WERI-Rb-1 (cell line): ENCODE measurements around the gene ATP2C2.
"Not testable (repeated sequence)": the region's sequence is repeated elsewhere in the genome, so short reads cannot be mapped to it uniquely, and the experiment has no call there.

Experiments
- DNase-seq: peaks from one replicate; pipeline ENCODE4 v3.0.0-alpha.2; 2020
- H3K27ac ChIP-seq: fragments of 250-450 bp; sonication (Bioruptor Pico); 2 replicates; pipeline ENCODE4 v1.5.1; 2020; ENCODE audit warnings: mild to moderate bottlenecking, moderate library complexity
- H3K27me3 ChIP-seq: fragments of 250-450 bp; sonication (Bioruptor Pico); 2 replicates; pipeline ENCODE4 v1.5.1; 2021; ENCODE audit warnings: mild to moderate bottlenecking, low read depth, moderate library complexity; ENCODE audit not compliant: insufficient read depth, severe bottlenecking
- H3K36me3 ChIP-seq: fragments of 250-450 bp; sonication (Bioruptor Pico); 2 replicates; pipeline ENCODE4 v1.5.1; 2020; ENCODE audit warnings: mild to moderate bottlenecking, moderate library complexity
- H3K4me3 ChIP-seq: 2 replicates; pipeline ENCODE4 v1.5.1; 2011; ENCODE audit warnings: low read depth, mild to moderate bottlenecking, control low read depth, low read length
- H3K9me3 ChIP-seq: fragments of 250-450 bp; sonication (Bioruptor Pico); 2 replicates; pipeline ENCODE4 v1.5.1; 2021; ENCODE audit warnings: mild to moderate bottlenecking, moderate library complexity; ENCODE audit not compliant: severe bottlenecking
- TF ChIP-seq, protein P1 (sequence below): IDR thresholded peaks from 2 replicates; pipeline ENCODE4 v1.5.1; 2011; ENCODE audit warnings: low read depth, mild to moderate bottlenecking, control low read depth, inconsistent platforms, low read length

ATP2C2 gene

DNA sequence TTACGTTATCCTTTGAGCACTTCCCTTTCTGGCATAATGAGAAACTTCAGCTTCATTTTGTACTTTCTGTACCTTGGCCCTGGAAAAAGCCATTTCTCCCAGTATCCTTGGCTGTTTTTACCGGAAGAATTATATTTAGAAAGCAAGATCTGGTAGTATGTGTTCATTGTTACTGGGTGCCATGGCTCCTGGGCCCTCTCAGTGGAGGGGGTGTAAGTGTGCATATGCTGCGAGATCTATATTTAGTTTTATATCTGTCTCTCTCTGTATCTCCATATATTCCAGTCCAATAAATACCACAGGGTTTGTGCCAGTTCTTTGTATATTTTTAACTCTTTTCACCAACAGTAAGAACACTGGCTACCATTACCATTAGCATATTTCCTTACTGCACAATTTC lies 17.7 kb downstream of the ATP2C2 start:
- no peak for DNase-seq
- H3K36me3 ChIP-seq, result no peaks in the 10 kb centered on the region
- no peaks in the 10 kb centered on the region for H3K9me3 ChIP-seq
- no peaks in the 10 kb centered on the region for H3K27me3 ChIP-seq
- H3K27ac ChIP-seq, result no peak overlapping the region
- TF ChIP-seq, protein P1, sequence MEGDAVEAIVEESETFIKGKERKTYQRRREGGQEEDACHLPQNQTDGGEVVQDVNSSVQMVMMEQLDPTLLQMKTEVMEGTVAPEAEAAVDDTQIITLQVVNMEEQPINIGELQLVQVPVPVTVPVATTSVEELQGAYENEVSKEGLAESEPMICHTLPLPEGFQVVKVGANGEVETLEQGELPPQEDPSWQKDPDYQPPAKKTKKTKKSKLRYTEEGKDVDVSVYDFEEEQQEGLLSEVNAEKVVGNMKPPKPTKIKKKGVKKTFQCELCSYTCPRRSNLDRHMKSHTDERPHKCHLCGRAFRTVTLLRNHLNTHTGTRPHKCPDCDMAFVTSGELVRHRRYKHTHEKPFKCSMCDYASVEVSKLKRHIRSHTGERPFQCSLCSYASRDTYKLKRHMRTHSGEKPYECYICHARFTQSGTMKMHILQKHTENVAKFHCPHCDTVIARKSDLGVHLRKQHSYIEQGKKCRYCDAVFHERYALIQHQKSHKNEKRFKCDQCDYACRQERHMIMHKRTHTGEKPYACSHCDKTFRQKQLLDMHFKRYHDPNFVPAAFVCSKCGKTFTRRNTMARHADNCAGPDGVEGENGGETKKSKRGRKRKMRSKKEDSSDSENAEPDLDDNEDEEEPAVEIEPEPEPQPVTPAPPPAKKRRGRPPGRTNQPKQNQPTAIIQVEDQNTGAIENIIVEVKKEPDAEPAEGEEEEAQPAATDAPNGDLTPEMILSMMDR, result no peak
- H3K4me3 ChIP-seq, result no peak overlapping the region

DNA sequence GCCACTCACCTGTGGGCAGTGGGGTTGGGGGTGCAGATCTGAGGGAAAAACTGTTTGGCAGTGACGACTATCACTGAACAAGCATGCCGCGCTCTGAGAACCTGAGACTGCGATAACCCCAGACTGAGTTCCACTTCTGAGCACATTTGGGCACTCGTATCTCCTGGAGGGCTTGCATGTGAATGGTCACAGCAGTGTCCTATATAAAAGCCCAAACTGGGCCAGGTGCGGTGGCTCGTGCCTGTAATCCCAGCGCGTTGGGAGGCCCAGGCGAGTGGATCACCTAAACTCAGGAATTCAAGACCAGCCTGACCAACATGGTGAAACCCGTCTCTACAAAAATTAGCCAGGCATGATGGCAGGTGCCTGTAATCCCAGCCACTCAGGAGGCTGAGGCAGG lies 18.7 kb downstream of the ATP2C2 start:
- TF ChIP-seq, protein P1, result no peak
- no peaks in the 10 kb centered on the region for H3K36me3 ChIP-seq
- no peak overlapping the region for H3K4me3 ChIP-seq
- H3K27me3 ChIP-seq, result no peaks in the 10 kb centered on the region
- no peak overlapping the region for H3K27ac ChIP-seq
- no peaks in the 10 kb centered on the region for H3K9me3 ChIP-seq
- no peak for DNase-seq

DNA sequence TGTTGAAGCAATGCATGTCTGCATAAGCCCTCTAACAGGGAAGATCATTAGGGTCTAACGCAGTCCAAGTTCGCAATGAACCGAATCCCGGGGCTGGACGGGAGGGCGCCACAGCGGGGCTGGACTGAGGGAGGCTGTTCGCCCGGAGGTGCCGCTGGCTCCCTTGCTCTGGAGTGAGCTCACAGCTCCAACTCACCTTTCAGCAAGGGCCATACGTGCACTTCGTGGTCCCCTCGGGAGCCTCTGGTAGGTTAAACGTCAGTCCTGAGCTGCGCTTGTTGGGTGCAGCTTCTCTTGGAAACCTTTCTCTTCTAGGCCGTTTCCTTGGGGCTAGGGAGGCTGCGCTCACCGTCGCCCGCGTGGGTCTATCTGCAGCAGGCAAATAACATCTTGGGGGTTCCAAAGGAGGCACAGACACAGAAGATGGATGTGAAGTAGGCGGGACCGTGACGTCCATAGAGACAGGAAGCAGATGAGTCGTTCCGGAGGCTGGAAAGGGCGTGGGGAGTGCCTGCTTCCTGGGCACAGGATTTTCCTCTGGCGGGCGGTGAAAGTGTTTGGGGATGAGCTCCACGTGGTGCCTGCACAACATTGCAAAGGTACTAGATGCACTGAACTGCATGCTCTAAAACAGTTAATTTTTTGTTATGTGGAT lies 21.9 kb downstream of the ATP2C2 start:
- TF ChIP-seq, protein P1, result no peak
- Histone ChIP-seq H3K4me3 (no peak overlapping the region), H3K27me3 (no peaks in the 10 kb centered on the region), H3K9me3 (no peaks in the 10 kb centered on the region), H3K27ac (no peak overlapping the region), H3K36me3 (no peaks in the 10 kb centered on the region)
- no peak for DNase-seq

DNA sequence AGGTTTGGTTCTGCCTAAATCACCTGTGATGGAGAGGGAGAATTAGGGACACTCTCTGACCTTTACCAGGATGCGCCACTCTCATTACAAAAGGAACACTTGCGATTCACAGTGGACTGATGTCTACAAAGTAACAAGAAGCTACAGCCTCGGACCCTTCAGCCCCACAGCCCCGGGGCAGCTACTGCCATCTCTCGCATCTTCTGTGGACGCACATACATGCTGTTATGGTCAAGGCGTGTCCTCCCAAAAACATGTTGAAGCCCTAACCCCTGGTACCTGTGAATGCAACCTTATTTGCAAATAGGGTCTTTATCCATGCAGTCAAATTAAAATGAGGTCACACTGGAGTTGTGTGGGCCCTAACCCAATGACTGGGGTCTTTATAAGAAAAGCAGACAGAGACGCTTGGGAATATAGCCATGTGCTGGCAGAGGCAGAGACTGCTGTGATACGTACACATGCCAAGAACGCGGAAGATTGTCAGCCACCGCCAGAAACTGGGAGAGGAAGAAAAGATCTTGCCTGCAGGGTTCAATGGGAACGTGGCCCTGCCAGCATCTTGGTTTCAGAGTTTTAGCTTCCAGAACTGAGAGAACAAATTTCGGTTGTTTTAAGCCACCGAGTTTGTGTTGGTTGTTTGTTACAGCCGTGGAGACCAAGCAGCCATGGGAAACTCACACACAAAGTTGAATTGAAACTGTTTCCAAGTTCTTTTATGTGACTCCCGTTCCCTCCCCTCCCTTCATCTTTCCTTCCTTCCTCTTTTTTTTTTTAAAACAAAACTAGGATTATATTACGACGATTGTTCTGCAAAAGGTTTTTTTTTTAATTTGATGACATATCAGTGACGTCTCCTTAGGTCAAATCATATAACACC lies 23.1 kb downstream of the ATP2C2 start:
- Histone ChIP-seq H3K27ac (no peak overlapping the region), H3K27me3 (no peaks in the 10 kb centered on the region), H3K9me3 (no peaks in the 10 kb centered on the region), H3K4me3 (no peak overlapping the region), H3K36me3 (no peaks in the 10 kb centered on the region)
- TF ChIP-seq, protein P1, result no peak
- DNase-seq, result no peak

DNA sequence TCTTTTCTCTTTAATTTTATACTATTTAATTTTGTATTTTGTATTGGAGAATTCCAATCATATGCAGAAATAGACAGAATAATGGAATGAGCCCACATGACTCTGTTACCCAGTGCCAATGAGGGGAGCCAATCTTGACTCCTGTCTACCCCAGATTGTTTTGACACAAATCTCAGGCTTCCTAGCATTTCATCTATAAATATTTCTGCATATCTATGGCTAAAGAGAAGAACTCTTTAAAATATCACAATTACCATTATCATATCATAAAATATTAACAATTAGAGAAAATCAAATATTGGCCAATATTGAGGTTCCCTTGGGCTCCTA lies 23.7 kb downstream of the ATP2C2 start:
- Histone ChIP-seq H3K27ac (no peak overlapping the region), H3K4me3 (no peak overlapping the region), H3K9me3 (no peaks in the 10 kb centered on the region), H3K27me3 (no peaks in the 10 kb centered on the region), H3K36me3 (no peaks in the 10 kb centered on the region)
- no peak for DNase-seq
- TF ChIP-seq, protein P1, result no peak

DNA sequence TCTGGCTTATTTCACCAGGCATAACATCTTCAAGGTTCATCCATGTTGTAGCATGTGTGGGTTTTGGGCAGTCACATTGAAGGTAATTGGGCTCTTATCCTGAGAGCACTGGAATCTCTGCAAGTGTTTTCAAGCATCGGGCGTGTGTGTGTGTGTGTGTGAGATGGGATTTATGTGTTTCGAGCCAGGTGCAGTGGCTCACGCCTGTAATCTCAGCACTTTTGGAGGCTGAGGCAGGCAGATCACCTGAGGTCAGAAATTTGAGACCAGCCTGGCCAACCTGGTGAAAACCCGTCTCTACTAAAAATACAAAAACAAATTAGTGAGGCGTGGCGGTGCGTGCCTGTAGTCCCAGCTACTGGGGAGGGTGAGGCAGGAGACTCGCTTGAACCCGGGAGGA lies 27.7 kb downstream of the ATP2C2 start:
- not testable (repeated sequence) for DNase-seq, H3K27me3 ChIP-seq, H3K36me3 ChIP-seq, H3K4me3 ChIP-seq, H3K27ac ChIP-seq, H3K9me3 ChIP-seq
